Fibroblast of lung (primary cell): ENCODE results near the gene MAK. TPM values are rescaled to one million over a fixed set of nuclear protein-coding genes. Genes with fewer than 3 reads are reported as not detected.

Experiments used
- DNase-seq, 2 donors: peaks; one replicate each; pipeline versions ENCODE4 v3.0.0 to v3.0.0-alpha.2; 2010; ENCODE audit warnings: low read depth in 2 of 2
- H2AFZ ChIP-seq: 2 replicates; pipeline ENCODE4 v1.5.1; 2012; ENCODE audit warnings: low read length, control low read depth, inconsistent platforms
- H3K27ac ChIP-seq: 2 replicates; pipeline ENCODE4 v1.5.1; 2011; ENCODE audit warnings: low read length, control low read depth; ENCODE audit not compliant: insufficient read depth
- H3K27me3 ChIP-seq: 2 replicates; pipeline ENCODE4 v1.5.1; 2011; ENCODE audit warnings: mild to moderate bottlenecking, low read length; ENCODE audit not compliant: control insufficient read depth, insufficient read depth
- H3K36me3 ChIP-seq: 2 replicates; pipeline ENCODE4 v1.5.1; 2011; ENCODE audit warnings: low read length; ENCODE audit not compliant: control insufficient read depth, insufficient read depth
- H3K4me1 ChIP-seq: 2 replicates; pipeline ENCODE4 v1.5.1; 2011; ENCODE audit warnings: low read length; ENCODE audit not compliant: control insufficient read depth, insufficient read depth; ENCODE audit errors: extremely low read depth
- H3K4me2 ChIP-seq: 2 replicates; pipeline ENCODE4 v1.5.1; 2011; ENCODE audit warnings: low read length, control low read depth; ENCODE audit not compliant: insufficient read depth; ENCODE audit errors: extremely low read depth
- H3K4me3 ChIP-seq, 4 experiments: fragments of 200-600 bp in 1 of 4; sonication (generic) in 1 of 4; replicated peaks in 1 of 4; 2 replicates each; pipeline ENCODE4 v1.5.1; 2011 to 2016; ENCODE audit warnings: low read length in 4 of 4, low read depth in 3 of 4, mild to moderate bottlenecking in 3 of 4, control low read depth in 2 of 4, inconsistent platforms in 1 of 4, mixed read lengths in 1 of 4; ENCODE audit not compliant: insufficient read depth in 1 of 4; ENCODE audit errors: control extremely low read depth in 1 of 4
- H3K79me2 ChIP-seq: 2 replicates; pipeline ENCODE4 v1.5.1; 2012; ENCODE audit warnings: mild to moderate bottlenecking, low read length, inconsistent platforms; ENCODE audit not compliant: control insufficient read depth, insufficient read depth
- H3K9ac ChIP-seq: 2 replicates; pipeline ENCODE4 v1.5.1; 2011; ENCODE audit warnings: mild to moderate bottlenecking, low read length, control low read depth; ENCODE audit not compliant: insufficient read depth
- H3K9me3 ChIP-seq: 2 replicates; pipeline ENCODE4 v1.5.1; 2012; ENCODE audit warnings: low read depth, low read length; ENCODE audit not compliant: control insufficient read depth, insufficient read depth
- H4K20me1 ChIP-seq: 2 replicates; pipeline ENCODE4 v1.5.1; 2011; ENCODE audit warnings: low read length; ENCODE audit not compliant: control insufficient read depth, insufficient read depth; ENCODE audit errors: extremely low read depth
- CTCF ChIP-seq, 2 donors: IDR thresholded peaks in 1 of 2; conservative IDR thresholded peaks in 1 of 2; 1 replicate in 1 of 2; 2 replicates in 1 of 2; pipeline ENCODE4 v1.5.1; 2011 to 2012; ENCODE audit warnings: low read length in 2 of 2, control low read depth in 1 of 2, inconsistent platforms in 1 of 2, low read depth in 1 of 2, mild to moderate bottlenecking in 1 of 2
- EZH2 ChIP-seq: IDR thresholded peaks from 2 replicates; pipeline ENCODE4 v1.5.1; 2012; ENCODE audit warnings: low read length, control low read depth, mild to moderate bottlenecking; ENCODE audit errors: missing control alignments
- polyA plus RNA-seq, 2 donors: library from polyadenylated mRNA; depleted of rRNA in 1 of 2; stranded (reverse) in 1 of 2; unstranded in 1 of 2; fragments of >200 nt; gene quantifications; 2 replicates each; pipeline ENCODE4 v1.2.1, GENCODE V29; 2011 to 2012; ENCODE audit warnings: missing spikeins in 1 of 2
- total RNA-seq: library from RNA; depleted of rRNA; stranded (reverse); fragments of >200 nt; gene quantifications from 2 replicates; pipeline ENCODE4 v1.2.1, GENCODE V29; 2014

MAK gene
- total and polyA plus RNA-seq, 2 donors (not counting 1 experiment from before 2014, with no cell fraction given) = 0.01 TPM; not detected in 1

DNA sequence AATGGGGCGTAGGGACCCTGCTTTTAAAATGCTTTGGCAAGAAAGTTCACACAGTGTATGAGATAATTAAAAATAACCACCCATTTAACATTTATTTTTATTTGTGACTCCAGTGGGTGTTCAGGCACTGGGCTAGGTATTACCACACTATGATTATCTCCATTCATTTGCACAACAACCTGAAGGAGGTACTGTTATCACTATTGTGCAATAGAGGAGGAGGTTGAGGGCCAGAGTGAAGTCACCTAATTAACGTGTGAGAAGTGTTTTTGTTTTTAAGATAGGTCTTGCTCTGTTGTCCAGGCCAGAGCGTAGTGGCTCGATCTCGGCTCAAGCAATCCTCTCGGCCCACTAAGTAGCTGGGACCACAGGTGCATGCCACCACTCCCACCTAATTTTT is 29.2 kb downstream of the MAK start:
- H3K9me3 ChIP-seq = no peaks in the 10 kb centered on the region
- no peak overlapping the region for H2AFZ ChIP-seq
- H3K4me1 ChIP-seq = no peaks in the 10 kb centered on the region
- no peak overlapping the region for H3K9ac ChIP-seq
- no peaks in the 10 kb centered on the region for H3K79me2 ChIP-seq
- H3K36me3 ChIP-seq = no peaks in the 10 kb centered on the region
- no peak overlapping the region for H3K27ac ChIP-seq
- no peaks in the 10 kb centered on the region for H3K27me3 ChIP-seq
- no peak for DNase-seq
- no peaks in the 10 kb centered on the region for H4K20me1 ChIP-seq
- no peak overlapping the region for H3K4me2 ChIP-seq
- TF ChIP-seq CTCF (conservative IDR thresholded peaks at IDR 0.05 in 1 of 2, IDR thresholded peaks at IDR 0.05 in 1 of 2; ENCODE audit: low read depth in 1 of 2, low read length in 2 of 2) (no peak), EZH2 (no peak)
- H3K4me3 ChIP-seq = no peak overlapping the region

DNA sequence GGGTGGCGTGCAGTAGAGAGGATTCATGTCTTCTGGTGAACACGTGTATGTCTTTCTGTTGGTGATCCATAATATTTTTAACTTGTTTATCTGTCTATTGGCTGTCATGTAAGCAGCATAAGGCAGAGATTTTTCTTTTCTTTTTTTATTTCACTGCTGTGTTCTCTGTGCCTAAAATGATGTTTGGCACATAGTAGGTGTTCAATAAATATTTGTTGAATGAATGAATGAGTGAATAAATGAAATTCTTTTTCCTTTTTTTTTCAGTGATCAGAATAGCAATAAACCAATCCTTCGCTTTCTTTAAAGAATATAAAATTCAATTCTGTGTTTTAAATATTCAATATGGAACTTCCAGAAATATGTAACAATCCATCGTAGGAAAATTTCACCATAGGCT is 30.0 kb downstream of the MAK start:
- no peak overlapping the region for H3K27ac ChIP-seq
- H3K27me3 ChIP-seq = no peaks in the 10 kb centered on the region
- no peaks in the 10 kb centered on the region for H4K20me1 ChIP-seq
- no peaks in the 10 kb centered on the region for H3K36me3 ChIP-seq
- H3K9me3 ChIP-seq = no peaks in the 10 kb centered on the region
- no peak overlapping the region for H3K4me2 ChIP-seq
- no peak for TF ChIP-seq CTCF (conservative IDR thresholded peaks at IDR 0.05 in 1 of 2, IDR thresholded peaks at IDR 0.05 in 1 of 2; ENCODE audit: low read depth in 1 of 2, low read length in 2 of 2)
- no peak for TF ChIP-seq EZH2
- no peak for DNase-seq
- no peaks in the 10 kb centered on the region for H3K79me2 ChIP-seq
- no peaks in the 10 kb centered on the region for H3K4me1 ChIP-seq
- no peak overlapping the region for H3K4me3 ChIP-seq
- H2AFZ ChIP-seq = no peak overlapping the region
- no peak overlapping the region for H3K9ac ChIP-seq

- Histone ChIP-seq H3K4me2 (no peak overlapping the region), H4K20me1 (no peaks in the 10 kb centered on the region), H3K9ac (no peak overlapping the region), H3K9me3 (no peaks in the 10 kb centered on the region), H3K4me1 (peaks cover 2% of the 10 kb centered on the region), H2AFZ (no peak overlapping the region), H3K27ac (no peak overlapping the region), H3K79me2 (no peaks in the 10 kb centered on the region), H3K36me3 (no peaks in the 10 kb centered on the region), H3K4me3 (no peak overlapping the region), H3K27me3 (no peaks in the 10 kb centered on the region)
- DNase-seq = peak; percentile 33 to 62
- TF ChIP-seq CTCF (conservative IDR thresholded peaks at IDR 0.05 in 1 of 2, IDR thresholded peaks at IDR 0.05 in 1 of 2; ENCODE audit: low read depth in 1 of 2, low read length in 2 of 2) (peak; percentile 100), EZH2 (no peak)
Measured at GRCh38 chr6:10801224-10801848, 37.0 kb downstream of the MAK start.
